Activated naive CD8-positive, alpha-beta T cell treated with anti-CD3 and anti-CD28 coated beads for 36 hours (primary cell): ENCODE data around the gene PHKG1. TPM values are rescaled to one million over a fixed set of nuclear protein-coding genes. Genes with fewer than 3 reads are reported as not detected.
A peak's percentile ranks its signal among the peaks of the same experiment; 100 is the strongest.
"Not testable (repeated sequence)": the region's sequence is repeated elsewhere in the genome, so short reads cannot be mapped to it uniquely, and the experiment has no call there.

Experiments
- DNase-seq: peaks from one replicate; pipeline ENCODE4 v3.0.0; 2021
- H3K27ac Mint-ChIP-seq: one replicate; pipeline ENCODE4 v1.8.0; 2022; ENCODE audit warnings: mild to moderate bottlenecking, moderate library complexity, mixed read lengths
- H3K27me3 Mint-ChIP-seq: one replicate; pipeline ENCODE4 v1.8.0; 2022; ENCODE audit warnings: mild to moderate bottlenecking, mixed read lengths
- H3K36me3 Mint-ChIP-seq: one replicate; pipeline ENCODE4 v1.8.0; 2021; ENCODE audit warnings: mild to moderate bottlenecking, mixed read lengths
- H3K4me1 Mint-ChIP-seq: one replicate; pipeline ENCODE4 v1.8.0; 2021; ENCODE audit warnings: mixed read lengths
- H3K4me3 Mint-ChIP-seq: one replicate; pipeline ENCODE4 v1.8.0; 2022; ENCODE audit warnings: mild to moderate bottlenecking, moderate library complexity, mixed read lengths
- H3K9me3 Mint-ChIP-seq: one replicate; pipeline ENCODE4 v1.8.0; 2022; ENCODE audit warnings: mixed read lengths
- total RNA-seq, 2 experiments: library from RNA; stranded (reverse); gene quantifications; one replicate each; pipeline ENCODE4 v1.2.3, GENCODE V29; 2021

PHKG1 gene
- 1 to 10 TPM; 1.1 to 1.3 TPM for total RNA-seq

DNA sequence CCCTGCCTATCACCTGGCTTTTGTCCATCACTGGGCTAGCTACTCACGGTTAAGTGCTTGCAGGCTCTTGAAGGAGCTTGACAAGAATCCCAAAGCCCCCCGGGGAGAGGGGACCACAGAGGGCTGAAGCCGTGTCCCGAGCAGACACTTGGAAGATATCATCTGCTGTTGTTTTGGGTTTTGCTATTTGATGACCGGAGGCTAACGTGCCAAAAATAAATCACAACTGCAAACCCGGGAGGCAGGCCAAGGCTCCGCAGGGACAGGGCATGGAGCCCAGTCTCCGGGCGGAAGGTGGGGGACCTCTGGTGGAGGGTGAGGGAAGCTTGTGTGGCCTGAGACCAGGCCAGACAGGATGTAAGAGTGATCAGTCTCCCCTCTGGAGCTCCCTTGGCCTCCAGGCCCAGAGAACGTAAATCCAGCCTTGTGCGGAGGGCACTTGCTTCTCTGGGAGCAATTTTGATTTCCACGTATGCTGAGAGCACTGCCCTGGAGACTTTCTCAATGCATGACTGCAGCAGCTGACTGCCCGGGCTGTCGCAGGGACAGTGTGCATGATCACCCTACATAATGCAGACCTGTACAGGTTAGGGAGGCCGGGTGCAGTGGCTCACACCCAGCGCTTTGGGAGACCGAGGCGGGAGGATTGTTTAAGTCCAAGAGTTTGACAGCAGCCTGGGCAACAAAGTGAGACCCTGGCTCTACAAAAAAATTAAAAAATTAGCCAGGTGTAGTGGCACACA is at the start of gene PHKG1:
TSS of gene PHKG1 (minus strand) at position 164 of the 743 bp plus-strand sequence. CDS start 4,011 bp downstream, outside the sequence.
- Mint-ChIP-seq H3K36me3 (peaks cover 9% of the 10 kb centered on the region), H3K4me3 (no peak within 1 kb of the TSS), H3K9me3 (no peaks in the 10 kb centered on the region), H3K27ac (no peak within 1 kb of the TSS), H3K4me1 (no peaks in the 10 kb centered on the region), H3K27me3 (no peaks in the 10 kb centered on the region)
- DNase-seq = no peak

DNA sequence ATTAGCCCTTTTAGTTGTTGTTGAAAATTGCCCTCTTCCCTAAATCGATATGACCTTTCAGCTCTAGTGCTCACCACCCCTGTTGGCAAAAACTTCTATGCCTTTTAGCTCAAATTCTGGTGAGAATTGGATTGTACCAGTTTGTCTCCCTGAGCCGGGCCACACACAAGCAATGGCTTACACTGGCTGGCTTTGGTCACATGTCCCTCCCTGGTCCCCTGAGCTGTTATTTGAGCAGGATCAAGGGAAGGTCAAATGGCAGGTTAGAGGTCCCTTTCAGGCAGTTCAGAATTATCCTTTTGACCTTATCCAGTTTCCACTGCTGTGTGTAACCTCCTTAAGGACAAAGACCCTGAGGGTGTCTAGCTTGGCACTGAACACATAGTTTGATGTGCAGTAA is 38.3 kb upstream of the PHKG1 start:
- not testable (repeated sequence) for H3K36me3 Mint-ChIP-seq, H3K27me3 Mint-ChIP-seq, H3K4me3 Mint-ChIP-seq, H3K27ac Mint-ChIP-seq, H3K9me3 Mint-ChIP-seq, H3K4me1 Mint-ChIP-seq, DNase-seq

DNA sequence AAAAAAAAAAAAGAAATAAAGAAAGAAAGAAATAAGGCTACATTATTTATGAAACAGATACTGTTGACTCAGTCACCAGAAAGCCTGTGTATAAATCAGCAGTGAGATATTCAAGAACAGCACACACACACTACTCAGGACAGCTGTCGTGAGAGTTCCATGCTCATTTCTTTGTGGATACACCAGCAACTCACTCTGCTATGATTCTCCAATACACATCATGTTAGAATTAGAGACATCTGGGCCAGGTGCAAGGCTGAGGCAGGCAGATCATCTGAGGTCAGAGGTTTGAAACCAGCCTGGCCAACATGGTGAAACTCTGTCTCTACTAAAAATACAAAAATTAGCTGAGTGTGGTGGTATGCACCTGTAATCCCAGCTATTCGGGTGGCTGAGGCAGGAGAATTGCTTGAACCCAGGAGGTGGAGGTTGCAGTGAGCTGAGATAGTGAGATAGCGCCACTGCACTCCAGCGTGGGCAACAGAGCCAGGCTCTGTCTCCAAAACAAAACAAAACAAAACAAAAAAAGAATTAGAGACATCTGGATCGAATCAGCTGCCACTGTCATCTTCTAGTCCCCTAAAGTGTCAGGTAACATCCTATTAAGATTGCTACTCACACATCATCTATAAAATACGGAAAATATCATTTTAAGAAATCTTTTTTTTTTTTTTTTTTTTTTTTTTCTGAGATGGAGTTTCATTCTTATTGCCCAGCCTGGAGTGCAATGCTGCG is 34.7 kb upstream of the PHKG1 start:
- Mint-ChIP-seq H3K4me1 (no peaks in the 10 kb centered on the region), H3K9me3 (no peaks in the 10 kb centered on the region), H3K36me3 (no peaks in the 10 kb centered on the region), H3K4me3 (no peak overlapping the region), H3K27me3 (no peaks in the 10 kb centered on the region), H3K27ac (no peak overlapping the region)
- no peak for DNase-seq

DNA sequence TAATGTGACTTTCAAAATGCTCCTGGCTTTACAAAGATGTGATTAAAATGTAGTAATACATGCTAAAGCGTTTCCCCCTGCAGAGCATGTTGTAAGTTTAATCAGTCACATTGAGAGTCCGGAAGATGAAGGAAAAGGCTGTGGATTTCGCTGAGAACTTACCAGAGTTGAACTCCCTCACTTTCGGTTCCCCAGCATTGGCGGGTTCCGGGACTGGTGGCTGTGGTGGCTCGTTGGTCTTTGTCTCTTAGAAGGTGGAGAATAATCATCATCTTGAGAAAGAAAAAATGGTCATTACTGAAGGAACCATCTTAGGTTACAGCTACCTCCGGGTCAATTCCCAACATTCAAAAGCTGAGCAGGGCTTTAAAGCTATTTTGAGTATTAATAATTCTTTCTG is 33.1 kb upstream of the PHKG1 start:
- H3K4me1 Mint-ChIP-seq = no peaks in the 10 kb centered on the region
- H3K4me3 Mint-ChIP-seq = no peak overlapping the region
- DNase-seq = no peak
- H3K9me3 Mint-ChIP-seq = no peaks in the 10 kb centered on the region
- H3K27ac Mint-ChIP-seq = no peak overlapping the region
- H3K27me3 Mint-ChIP-seq = no peaks in the 10 kb centered on the region
- no peaks in the 10 kb centered on the region for H3K36me3 Mint-ChIP-seq

DNA sequence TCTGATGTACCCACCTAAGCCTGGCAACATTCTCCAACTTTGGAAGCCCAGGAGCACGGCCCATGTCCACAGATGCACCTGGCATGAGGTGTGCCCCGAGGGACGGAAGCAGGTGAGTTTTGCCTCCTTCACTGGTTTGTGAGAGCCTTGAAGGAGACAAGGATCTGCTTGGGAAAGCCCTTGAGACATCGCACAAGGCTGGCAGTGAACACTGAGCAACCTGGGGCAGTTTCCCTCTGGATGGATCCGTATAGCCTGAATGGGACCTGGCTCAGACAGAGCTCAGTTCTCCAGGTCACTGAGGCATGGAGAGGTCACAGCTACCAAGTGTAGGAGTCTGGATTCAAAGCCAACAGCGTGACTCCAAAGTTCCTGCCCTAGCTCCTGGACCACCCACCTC is 32.2 kb upstream of the PHKG1 start:
- no peaks in the 10 kb centered on the region for H3K4me1 Mint-ChIP-seq
- DNase-seq = no peak
- no peaks in the 10 kb centered on the region for H3K9me3 Mint-ChIP-seq
- H3K27ac Mint-ChIP-seq = no peak overlapping the region
- H3K36me3 Mint-ChIP-seq = no peaks in the 10 kb centered on the region
- no peak overlapping the region for H3K4me3 Mint-ChIP-seq
- no peaks in the 10 kb centered on the region for H3K27me3 Mint-ChIP-seq

DNA sequence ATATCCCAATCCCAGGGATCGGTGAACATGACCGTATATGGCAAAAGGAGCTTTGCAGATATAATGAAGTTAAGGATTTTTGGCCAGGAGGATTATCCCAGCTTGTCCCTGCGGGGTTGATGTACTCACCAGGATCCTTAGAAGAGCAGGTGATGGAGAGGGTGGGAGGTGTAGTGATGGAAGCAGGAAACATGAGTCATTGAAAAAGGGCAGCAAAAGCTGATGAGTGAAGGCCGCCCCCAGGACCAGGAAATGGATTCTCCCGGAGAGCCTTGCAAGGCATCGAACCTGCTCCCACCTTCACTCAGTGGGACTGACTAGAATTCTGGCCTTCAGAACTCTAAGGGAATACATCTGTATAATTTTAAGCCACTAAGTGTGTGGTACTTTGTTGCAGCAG is 28.7 kb upstream of the PHKG1 start:
- H3K27me3 Mint-ChIP-seq = peaks cover 9% of the 10 kb centered on the region
- H3K27ac Mint-ChIP-seq = no peak overlapping the region
- no peaks in the 10 kb centered on the region for H3K4me1 Mint-ChIP-seq
- no peaks in the 10 kb centered on the region for H3K9me3 Mint-ChIP-seq
- H3K36me3 Mint-ChIP-seq = no peaks in the 10 kb centered on the region
- no peak overlapping the region for H3K4me3 Mint-ChIP-seq
- DNase-seq = no peak

- Mint-ChIP-seq H3K4me1 (no peaks in the 10 kb centered on the region), H3K4me3 (peak within 1 kb of the TSS; percentile 22), H3K27me3 (peaks cover 20% of the 10 kb centered on the region), H3K9me3 (no peaks in the 10 kb centered on the region), H3K36me3 (no peaks in the 10 kb centered on the region), H3K27ac (no peak within 1 kb of the TSS)
- DNase-seq = no peak
These were observed 23.2 kb upstream of the PHKG1 start, which contains the start of gene NUPR2 for GRCh38 chr7:56115852-56116538. TSS of gene NUPR2 (minus strand) at chr7:56116417. CDS start at chr7:56116314, 103 bp downstream.

DNA sequence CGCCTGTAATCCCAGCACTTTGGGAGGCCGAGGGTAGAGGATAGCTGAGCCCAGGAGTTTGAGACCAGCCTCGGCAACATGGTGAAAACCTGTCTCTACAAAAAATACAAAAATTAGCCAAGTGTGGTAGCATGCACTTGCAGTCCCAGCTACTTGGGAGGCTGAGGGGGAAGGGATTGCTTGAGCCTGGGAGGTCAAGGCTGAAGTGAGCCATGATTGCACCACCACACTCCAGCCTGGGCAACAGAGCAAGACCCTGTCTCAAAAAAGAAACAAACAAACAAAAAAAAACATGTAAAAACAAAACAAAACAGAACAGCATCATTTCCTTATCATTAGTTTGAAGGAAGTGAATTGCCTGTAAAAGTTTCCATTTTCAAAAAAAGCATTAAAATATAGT is 19.5 kb upstream of the PHKG1 start:
- not testable (repeated sequence) for H3K27ac Mint-ChIP-seq, H3K4me1 Mint-ChIP-seq, DNase-seq, H3K4me3 Mint-ChIP-seq, H3K36me3 Mint-ChIP-seq, H3K9me3 Mint-ChIP-seq
- H3K27me3 Mint-ChIP-seq = peaks cover 20% of the 10 kb centered on the region

- Mint-ChIP-seq H3K27ac (no peak overlapping the region), H3K4me1 (peaks cover 16% of the 10 kb centered on the region), H3K36me3 (peaks cover 18% of the 10 kb centered on the region), H3K9me3 (peaks cover 9% of the 10 kb centered on the region), H3K4me3 (no peak overlapping the region), H3K27me3 (peaks cover 5% of the 10 kb centered on the region)
- peak; percentile 7 for DNase-seq
These were observed 17.9 kb upstream of the PHKG1 start for GRCh38 chr7:56110611-56111010.

- Mint-ChIP-seq H3K27ac (peak overlapping the region; percentile 99), H3K36me3 (peaks cover 36% of the 10 kb centered on the region), H3K27me3 (no peaks in the 10 kb centered on the region), H3K4me1 (peaks cover 28% of the 10 kb centered on the region), H3K4me3 (peak overlapping the region; percentile 9), H3K9me3 (peaks cover 9% of the 10 kb centered on the region)
- DNase-seq = no peak
These were observed 15.2 kb upstream of the PHKG1 start for GRCh38 chr7:56107954-56108258.

GRCh38 chr7:56106108-56107073 is 13.6 kb upstream of the PHKG1 start, which contains the start of gene CHCHD2:
TSS of gene CHCHD2 (minus strand) at chr7:56106476. CDS start at chr7:56106413, 63 bp downstream.
- peaks cover 28% of the 10 kb centered on the region for H3K4me1 Mint-ChIP-seq
- H3K27ac Mint-ChIP-seq = peak within 1 kb of the TSS; percentile 99
- DNase-seq = peak; percentile 91
- peaks cover 42% of the 10 kb centered on the region for H3K36me3 Mint-ChIP-seq
- H3K4me3 Mint-ChIP-seq = peak within 1 kb of the TSS; percentile 99
- no peaks in the 10 kb centered on the region for H3K27me3 Mint-ChIP-seq
- H3K9me3 Mint-ChIP-seq = peaks cover 9% of the 10 kb centered on the region

- Mint-ChIP-seq H3K27me3 (no peaks in the 10 kb centered on the region), H3K4me3 (peak overlapping the region; percentile 99), H3K27ac (peak overlapping the region; percentile 99), H3K36me3 (peaks cover 50% of the 10 kb centered on the region), H3K4me1 (peaks cover 25% of the 10 kb centered on the region), H3K9me3 (peaks cover 9% of the 10 kb centered on the region)
- DNase-seq = no peak
These were observed 12.8 kb upstream of the PHKG1 start for GRCh38 chr7:56105508-56105907.

DNA sequence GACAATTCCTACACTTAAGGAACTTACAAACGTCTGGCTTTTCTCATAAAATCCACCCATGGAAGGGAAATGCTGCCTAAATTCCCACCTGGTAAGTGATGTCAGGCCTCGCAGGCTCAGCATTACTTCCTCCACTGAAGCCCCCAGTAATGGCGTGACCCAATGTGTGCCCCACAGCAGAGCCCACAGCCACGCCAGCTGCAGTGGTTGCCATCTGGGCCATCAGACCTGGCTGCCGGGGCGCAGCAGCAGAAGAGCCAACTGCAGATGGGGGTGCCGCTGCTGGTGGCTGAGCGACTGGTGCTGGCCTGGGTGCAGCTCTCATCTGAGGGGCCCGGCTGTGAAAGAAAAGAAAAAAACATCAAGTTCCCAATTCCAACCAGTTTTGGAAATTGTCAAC is 11.4 kb upstream of the PHKG1 start:
- Mint-ChIP-seq H3K4me1 (peaks cover 23% of the 10 kb centered on the region), H3K36me3 (peaks cover 55% of the 10 kb centered on the region)
- H3K4me3 Mint-ChIP-seq, H3K9me3 Mint-ChIP-seq, DNase-seq, H3K27ac Mint-ChIP-seq, H3K27me3 Mint-ChIP-seq: not testable (repeated sequence)

DNA sequence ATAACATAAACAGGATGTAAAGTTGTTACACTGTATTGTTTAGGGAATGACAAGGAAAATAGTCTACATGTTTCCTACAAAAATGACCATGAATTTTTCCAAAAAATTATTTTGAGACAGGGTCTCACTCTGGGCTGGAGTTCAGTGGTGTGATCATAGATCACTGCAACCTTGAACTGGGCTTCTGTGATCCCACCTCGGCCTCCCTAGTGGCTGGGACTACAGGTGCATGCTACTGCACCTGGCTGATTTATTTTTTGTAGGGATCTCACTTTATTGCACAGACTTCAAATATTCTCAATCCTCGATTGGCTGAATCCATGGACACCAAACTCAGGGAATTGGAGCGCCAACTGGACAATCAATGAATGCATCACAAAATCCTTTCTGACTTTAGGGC is 6.9 kb upstream of the PHKG1 start:
- DNase-seq = no peak
- H3K9me3 Mint-ChIP-seq = no peaks in the 10 kb centered on the region
- H3K27ac Mint-ChIP-seq = no peak overlapping the region
- H3K4me3 Mint-ChIP-seq = no peak overlapping the region
- peaks cover 35% of the 10 kb centered on the region for H3K36me3 Mint-ChIP-seq
- H3K4me1 Mint-ChIP-seq = peaks cover 6% of the 10 kb centered on the region
- no peaks in the 10 kb centered on the region for H3K27me3 Mint-ChIP-seq
